HepG2 (cell line): ENCODE measurements around the gene TMEM235. TPM values are rescaled to one million over a fixed set of nuclear protein-coding genes. Genes with fewer than 3 reads are reported as not detected.

Source experiments
- AHDC1 ChIP-seq: sonication (generic); formaldehyde crosslinking; IDR thresholded peaks from 2 replicates; pipeline ENCODE4 v1.5.1; 2020; ENCODE audit warnings: mild to moderate bottlenecking, missing genetic modification reagents, borderline replicate concordance
- BHLHE40 ChIP-seq: IDR thresholded peaks from 2 replicates; pipeline ENCODE4 v1.6.1; 2011; ENCODE audit warnings: low read length, improper control_type of control experiment
- FOSL1 ChIP-seq: sonication (generic); formaldehyde crosslinking; IDR thresholded peaks from 2 replicates; pipeline ENCODE4 v1.9.0; 2021; ENCODE audit warnings: missing genetic modification reagents, borderline replicate concordance
- GZF1 ChIP-seq: sonication (generic); formaldehyde crosslinking; IDR thresholded peaks from 2 replicates; pipeline ENCODE4 v1.5.1; 2020; ENCODE audit warnings: mild to moderate bottlenecking, missing genetic modification reagents
- HDAC1 ChIP-seq: sonication (generic); formaldehyde crosslinking; IDR thresholded peaks from 2 replicates; pipeline ENCODE4 v1.5.1; 2020; ENCODE audit warnings: mild to moderate bottlenecking, missing genetic modification reagents
- HOXA9 ChIP-seq: sonication (generic); formaldehyde crosslinking; IDR thresholded peaks from 2 replicates; pipeline ENCODE4 v1.8.1; 2022; ENCODE audit warnings: missing genetic modification reagents, mild to moderate bottlenecking, moderate library complexity, borderline replicate concordance
- JARID2 ChIP-seq: sonication (generic); formaldehyde crosslinking; IDR thresholded peaks from 2 replicates; pipeline ENCODE4 v1.8.1; 2023; ENCODE audit warnings: missing genetic modification reagents, inconsistent platforms; ENCODE audit not compliant: insufficient replicate concordance
- JUND ChIP-seq: sonication (generic); formaldehyde crosslinking; IDR thresholded peaks from 2 replicates; pipeline ENCODE4 v1.8.0; 2022; ENCODE audit warnings: mild to moderate bottlenecking, missing genetic modification reagents
- NCOA2 ChIP-seq: sonication (generic); formaldehyde crosslinking; IDR thresholded peaks from 2 replicates; pipeline ENCODE4 v1.8.0; 2022; ENCODE audit warnings: inconsistent platforms
- PCBP1 ChIP-seq: fragments of 200-400 bp; formaldehyde crosslinking; IDR thresholded peaks from 2 replicates; pipeline ENCODE4 v1.6.1; 2017; ENCODE audit warnings: mild to moderate bottlenecking, low read depth, low read length, borderline replicate concordance
- RFXAP ChIP-seq: sonication (generic); formaldehyde crosslinking; IDR thresholded peaks from 2 replicates; pipeline ENCODE4 v1.4.0; 2020; ENCODE audit warnings: missing genetic modification reagents, borderline replicate concordance
- RORA ChIP-seq: sonication (generic); formaldehyde crosslinking; IDR thresholded peaks from 2 replicates; pipeline ENCODE4 v1.5.0; 2020; ENCODE audit warnings: mild to moderate bottlenecking, missing genetic modification reagents, moderate library complexity
- SP4 ChIP-seq: sonication (generic); formaldehyde crosslinking; IDR thresholded peaks from 2 replicates; pipeline ENCODE4 v1.8.1; 2023; ENCODE audit warnings: mild to moderate bottlenecking, missing genetic modification reagents
- STAT5B ChIP-seq: sonication (generic); formaldehyde crosslinking; IDR thresholded peaks from 2 replicates; pipeline ENCODE4 v1.4.0; 2020; ENCODE audit warnings: missing genetic modification reagents
- USF2 ChIP-seq, 2 experiments: sonication (generic) in 1 of 2; formaldehyde crosslinking in 1 of 2; IDR thresholded peaks; 2 replicates each; pipeline versions ENCODE4 v1.5.1 to v1.6.1; 2011 to 2020; ENCODE audit warnings: borderline replicate concordance in 1 of 2, low read depth in 1 of 2, low read length in 1 of 2, mild to moderate bottlenecking in 1 of 2, missing genetic modification reagents in 1 of 2, moderate library complexity in 1 of 2
- ZBTB20 ChIP-seq: sonication (generic); formaldehyde crosslinking; IDR thresholded peaks from 2 replicates; pipeline ENCODE4 v1.8.1; 2023; ENCODE audit warnings: missing genetic modification reagents, low read depth, mild to moderate bottlenecking, borderline replicate concordance
- ZNF335 ChIP-seq: sonication (generic); formaldehyde crosslinking; IDR thresholded peaks from 2 replicates; pipeline ENCODE4 v1.4.0; 2020; ENCODE audit warnings: missing genetic modification reagents
- ZNF513 ChIP-seq: sonication (generic); formaldehyde crosslinking; conservative IDR thresholded peaks from 2 replicates; pipeline ENCODE4 v1.5.0; 2020; ENCODE audit warnings: missing genetic modification reagents
- ZNF674 ChIP-seq: sonication (generic); formaldehyde crosslinking; IDR thresholded peaks from 2 replicates; pipeline ENCODE4 v1.5.0; 2020; ENCODE audit warnings: low read depth, mild to moderate bottlenecking, missing genetic modification reagents
- polyA plus RNA-seq, 8 experiments: library from polyadenylated mRNA; depleted of rRNA in 3 of 8; stranded (reverse) in 7 of 8; unstranded in 1 of 8; fragments of >200 nt; fragmentation: Illumina TruSeq in 4 of 8; extraction: Trizol in 4 of 8; gene quantifications; 2 replicates each; pipeline versions ENCODE4 v1.2.1 to v1.2.3, GENCODE V29; 2011 to 2016; ENCODE audit warnings: low read depth in 4 of 8, missing spikeins in 1 of 8, mixed read lengths in 1 of 8; ENCODE audit not compliant: insufficient read depth in 1 of 8
- total RNA-seq, 5 experiments: library from RNA; depleted of rRNA; stranded (reverse); fragments of >200 nt; fragmentation: Illumina TruSeq; extraction: Trizol; gene quantifications; 2 replicates each; pipeline ENCODE4 v1.2.3, GENCODE V29; 2016; ENCODE audit warnings: low read depth in 1 of 5

The TMEM235 gene
- total and polyA plus RNA-seq, 2 of the 13 experiments (the other 11 are each of a cell fraction or from before 2014, with no cell fraction given) = not detected

GRCh38 chr17:78186692-78187595 lies 44.5 kb upstream of the TMEM235 start, which contains the start of the genes AFMID and TK1 (continued):
- TF ChIP-seq ZNF513 (CRISPR knock-in tag) (no peak), JARID2 (CRISPR knock-in tag) (no peak), ZNF674 (CRISPR knock-in tag) (0 out of 2 replicates have a peak, but pooled peaks have one; percentile 26), ZNF335 (CRISPR knock-in tag) (peak; percentile 47; the same call in 1 of the 2 replicates), JUND (CRISPR knock-in tag) (0 out of 2 replicates have a peak, but pooled peaks have one; percentile 8), NCOA2 (CRISPR knock-in tag) (peak; percentile 72), RFXAP (peak; percentile 95), AHDC1 (CRISPR knock-in tag) (no peak), SP4 (CRISPR knock-in tag) (peak; percentile 99), HDAC1 (peak; percentile 92), FOSL1 (peak; percentile 42; the same call in 1 of the 2 replicates), ZBTB20 (peak; percentile 84; the same call in 1 of the 2 replicates), BHLHE40 (peak; percentile 58; the same call in 1 of the 2 replicates), STAT5B (CRISPR knock-in tag) (peak; percentile 51; the same call in 1 of the 2 replicates), USF2 (IDR thresholded peaks at IDR 0.05; ENCODE audit: low read depth, low read length) (no peak), USF2 (CRISPR knock-in tag; IDR thresholded peaks at IDR 0.05; ENCODE audit: borderline replicate concordance) (no peak), GZF1 (peak; percentile 64; the same call in 1 of the 2 replicates), PCBP1 (peak; percentile 99), HOXA9 (CRISPR knock-in tag) (peak; percentile 99), RORA (CRISPR knock-in tag) (no peak)
